Hepatocyte (in vitro differentiated cells): ENCODE measurements around the gene PRKG1.

Experiments
- EZH2phosphoT487 ChIP-seq: fragments of 200-600 bp; sonication (generic); IDR thresholded peaks from one replicate; pipeline ENCODE4 v1.6.1; 2018; ENCODE audit warnings: antibody characterized with exemption, mild to moderate bottlenecking, low read depth, moderate library complexity; ENCODE audit not compliant: unreplicated experiment, severe bottlenecking
- TF ChIP-seq, protein P1 (sequence below): fragments of 200-600 bp; sonication (generic); IDR thresholded peaks from 2 replicates; pipeline ENCODE4 v1.5.1; 2016; ENCODE audit warnings: antibody characterized with exemption, mild to moderate bottlenecking; ENCODE audit not compliant: poor library complexity

GRCh38 chr10:51183783-51184182 is 109.5 kb downstream of the PRKG1 start:
- TF ChIP-seq EZH2phosphoT487, result no peak
- TF ChIP-seq, protein P1, sequence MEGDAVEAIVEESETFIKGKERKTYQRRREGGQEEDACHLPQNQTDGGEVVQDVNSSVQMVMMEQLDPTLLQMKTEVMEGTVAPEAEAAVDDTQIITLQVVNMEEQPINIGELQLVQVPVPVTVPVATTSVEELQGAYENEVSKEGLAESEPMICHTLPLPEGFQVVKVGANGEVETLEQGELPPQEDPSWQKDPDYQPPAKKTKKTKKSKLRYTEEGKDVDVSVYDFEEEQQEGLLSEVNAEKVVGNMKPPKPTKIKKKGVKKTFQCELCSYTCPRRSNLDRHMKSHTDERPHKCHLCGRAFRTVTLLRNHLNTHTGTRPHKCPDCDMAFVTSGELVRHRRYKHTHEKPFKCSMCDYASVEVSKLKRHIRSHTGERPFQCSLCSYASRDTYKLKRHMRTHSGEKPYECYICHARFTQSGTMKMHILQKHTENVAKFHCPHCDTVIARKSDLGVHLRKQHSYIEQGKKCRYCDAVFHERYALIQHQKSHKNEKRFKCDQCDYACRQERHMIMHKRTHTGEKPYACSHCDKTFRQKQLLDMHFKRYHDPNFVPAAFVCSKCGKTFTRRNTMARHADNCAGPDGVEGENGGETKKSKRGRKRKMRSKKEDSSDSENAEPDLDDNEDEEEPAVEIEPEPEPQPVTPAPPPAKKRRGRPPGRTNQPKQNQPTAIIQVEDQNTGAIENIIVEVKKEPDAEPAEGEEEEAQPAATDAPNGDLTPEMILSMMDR, result no peak
